ENCODE results near the gene KRT74. TPM values are rescaled to one million over a fixed set of nuclear protein-coding genes. Genes with fewer than 3 reads are reported as not detected.

KRT74 gene
- polyA plus RNA-seq, 3 donors = not detected

DNA sequence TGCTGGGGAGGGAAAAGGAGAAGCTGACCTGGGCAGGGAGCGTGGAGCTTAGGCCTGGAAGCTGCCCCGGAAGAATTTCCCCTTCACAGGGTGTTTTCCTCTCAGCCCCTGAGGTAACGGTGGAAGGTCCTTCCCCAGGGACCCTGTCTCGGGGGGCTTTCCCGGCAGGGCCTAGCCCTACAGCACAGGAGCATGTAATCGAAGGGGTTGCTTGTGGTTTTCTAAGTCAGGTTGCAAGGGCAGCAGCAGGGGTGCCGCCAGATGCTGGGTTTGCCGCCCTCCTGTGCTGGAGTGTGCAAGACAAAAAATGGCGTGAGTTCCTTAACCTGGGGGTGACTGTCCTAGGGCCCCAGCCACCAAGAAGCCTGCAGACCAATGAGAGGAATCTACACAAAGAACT lies 1.6 kb upstream of the KRT74 start:
- DNase-seq = no peak

GRCh38 chr12:52573306-52573705 lies 337 bp downstream of the KRT74 start:
- no peak for DNase-seq

GRCh38 chr12:52570511-52570910 lies 3.1 kb downstream of the KRT74 start:
- no peak for DNase-seq

DNA sequence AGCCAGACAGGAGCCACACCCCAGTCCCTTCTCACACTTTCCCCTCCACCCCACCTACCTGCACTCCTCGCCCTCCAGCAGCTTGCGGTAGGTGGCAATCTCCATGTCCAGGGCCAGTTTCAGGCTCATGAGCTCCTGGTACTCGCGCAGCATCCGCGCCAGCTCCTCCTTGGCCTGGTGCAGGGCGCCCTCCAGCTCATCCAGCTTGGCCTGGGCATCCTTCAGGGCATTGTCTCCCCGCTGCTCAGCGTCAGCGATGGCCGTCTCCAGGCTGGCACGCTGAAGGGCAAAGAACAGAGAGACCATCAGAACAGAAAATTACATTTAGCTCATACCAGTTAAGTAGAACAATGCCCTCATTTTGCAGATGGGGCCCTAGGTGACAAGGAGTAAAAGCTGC lies 5.5 kb downstream of the KRT74 start:
- DNase-seq = no peak

GRCh38 chr12:52566847-52567291 lies 6.8 kb downstream of the KRT74 start:
- DNase-seq = no peak

GRCh38 chr12:52564582-52564981 lies 9.1 kb downstream of the KRT74 start:
- DNase-seq = no peak

DNA sequence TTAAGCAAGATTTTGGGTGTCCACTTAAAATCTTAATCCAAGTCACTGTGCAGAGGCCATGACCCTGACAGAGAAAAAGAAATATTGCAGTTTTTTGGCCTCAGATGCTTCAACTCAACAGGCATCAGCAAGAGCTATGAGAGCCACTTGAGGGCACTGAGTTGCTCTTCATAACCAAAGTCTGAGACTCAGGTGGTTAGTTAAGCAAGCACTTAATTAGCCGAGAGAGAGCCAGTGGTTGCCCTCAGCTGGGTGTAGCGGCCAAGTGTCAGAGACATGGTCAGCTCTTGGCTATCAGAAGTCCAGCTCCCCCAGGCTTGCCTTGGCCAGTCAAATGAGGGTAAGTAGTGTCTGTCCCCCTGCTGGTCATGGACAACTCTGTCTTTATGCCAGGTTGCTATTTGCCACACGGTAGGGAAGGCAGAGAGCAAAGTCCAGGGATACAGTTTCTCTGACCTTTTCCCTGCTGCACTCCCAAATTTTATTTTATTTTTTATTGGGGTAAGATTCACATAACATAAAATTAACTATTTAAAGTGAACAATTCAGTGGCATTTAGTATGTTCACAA lies 11.7 kb downstream of the KRT74 start:
- no peak for DNase-seq

GRCh38 chr12:52559979-52560378 lies 13.7 kb downstream of the KRT74 start:
- no peak for DNase-seq

GRCh38 chr12:52558781-52559445 lies 14.7 kb downstream of the KRT74 start:
- DNase-seq = no peak

- DNase-seq = no peak
Measured at GRCh38 chr12:52557476-52557875, 16.2 kb downstream of the KRT74 start.

- DNase-seq = no peak
Measured at GRCh38 chr12:52555577-52555976, 18.1 kb downstream of the KRT74 start.

GRCh38 chr12:52552681-52553195 lies 20.9 kb downstream of the KRT74 start, which contains the start of gene KRT71:
KRT71 (minus strand) TSS chr12:52553145; CDS start chr12:52553077, 68 bp downstream.
- no peak for DNase-seq

DNA sequence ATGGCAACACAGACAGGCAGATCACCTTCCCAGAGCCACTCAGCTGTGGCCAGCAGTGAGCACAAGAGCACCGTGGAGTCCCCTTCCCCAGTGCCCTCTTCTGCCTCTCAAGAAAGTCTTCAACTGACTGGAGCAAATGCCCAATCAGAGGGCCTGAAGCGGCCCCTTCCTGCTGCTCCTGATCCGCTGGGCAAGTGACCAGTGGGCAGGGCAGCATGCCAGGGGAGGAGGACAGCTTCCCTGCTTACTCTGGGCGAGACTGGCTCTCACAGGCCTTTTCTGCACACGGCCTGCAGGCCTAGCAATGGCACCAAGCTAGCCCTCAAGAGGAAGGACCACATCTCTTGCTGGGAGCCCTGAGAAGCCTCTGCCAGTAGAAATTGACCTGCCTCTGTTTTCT lies 21.6 kb downstream of the KRT74 start:
- no peak for DNase-seq

- no peak for DNase-seq
Measured at GRCh38 chr12:52551216-52551865, 22.3 kb downstream of the KRT74 start.

DNA sequence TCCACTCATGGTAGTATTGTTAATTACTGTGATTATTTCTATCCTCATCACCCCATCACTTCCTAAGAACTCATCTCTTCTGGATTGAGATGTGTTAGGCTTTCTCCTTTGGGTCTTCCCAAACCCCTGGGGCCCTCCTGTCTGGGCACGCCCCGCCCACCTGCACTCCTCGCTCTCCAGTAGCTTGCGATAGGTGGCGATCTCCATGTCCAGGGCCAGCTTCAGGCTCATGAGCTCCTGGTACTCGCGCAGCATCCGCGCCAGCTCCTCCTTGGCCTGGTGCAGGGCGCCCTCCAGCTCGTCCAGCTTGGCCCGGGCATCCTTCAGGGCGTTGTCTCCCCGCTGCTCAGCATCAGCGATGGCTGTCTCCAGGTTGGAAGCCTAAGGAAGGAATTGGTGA lies 27.5 kb downstream of the KRT74 start:
- no peak for DNase-seq

DNA sequence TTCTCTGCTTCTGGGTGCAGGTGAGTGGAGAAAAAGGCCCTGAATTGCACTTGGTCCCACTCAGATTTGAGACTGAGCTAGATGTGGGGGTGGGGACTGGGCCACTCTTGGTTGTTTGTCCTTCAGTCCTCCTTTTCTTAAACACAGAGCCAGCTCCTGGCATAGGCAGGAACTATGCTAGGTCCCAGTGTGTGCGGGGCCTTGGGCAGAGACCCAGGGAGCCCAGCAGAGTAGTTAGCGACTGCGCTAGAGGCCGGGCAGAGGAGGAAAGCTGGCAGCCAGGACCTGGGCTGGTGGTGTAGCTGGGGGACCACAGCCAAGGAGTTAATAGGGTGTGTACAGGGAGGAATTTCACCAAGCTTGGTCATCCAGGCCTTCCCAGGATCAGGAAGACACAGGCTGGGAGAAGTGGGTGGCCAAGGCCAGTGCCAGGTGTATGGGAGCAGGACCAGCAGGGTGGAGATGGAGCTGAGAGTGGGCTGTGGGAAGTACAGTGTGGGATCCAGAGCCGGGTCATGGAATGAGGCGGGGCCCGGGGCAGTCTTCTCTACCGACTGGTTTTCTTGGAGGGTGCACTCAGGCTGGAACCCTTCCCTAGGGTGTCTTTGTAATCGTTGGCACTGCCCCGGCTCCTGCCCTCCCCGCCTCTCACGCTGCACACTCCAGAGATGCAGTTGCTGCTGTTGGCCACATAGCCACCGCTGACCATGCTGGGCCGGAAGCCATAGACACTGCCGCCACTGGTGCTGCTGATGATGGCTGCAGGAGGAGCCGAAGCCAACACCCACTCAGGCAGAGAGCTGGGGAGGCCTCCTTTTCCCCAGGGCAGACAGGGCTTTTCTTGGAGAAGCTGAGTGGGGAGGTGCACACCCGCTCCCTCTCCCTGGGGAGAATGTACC lies 29.4 kb downstream of the KRT74 start:
- no peak for DNase-seq

DNA sequence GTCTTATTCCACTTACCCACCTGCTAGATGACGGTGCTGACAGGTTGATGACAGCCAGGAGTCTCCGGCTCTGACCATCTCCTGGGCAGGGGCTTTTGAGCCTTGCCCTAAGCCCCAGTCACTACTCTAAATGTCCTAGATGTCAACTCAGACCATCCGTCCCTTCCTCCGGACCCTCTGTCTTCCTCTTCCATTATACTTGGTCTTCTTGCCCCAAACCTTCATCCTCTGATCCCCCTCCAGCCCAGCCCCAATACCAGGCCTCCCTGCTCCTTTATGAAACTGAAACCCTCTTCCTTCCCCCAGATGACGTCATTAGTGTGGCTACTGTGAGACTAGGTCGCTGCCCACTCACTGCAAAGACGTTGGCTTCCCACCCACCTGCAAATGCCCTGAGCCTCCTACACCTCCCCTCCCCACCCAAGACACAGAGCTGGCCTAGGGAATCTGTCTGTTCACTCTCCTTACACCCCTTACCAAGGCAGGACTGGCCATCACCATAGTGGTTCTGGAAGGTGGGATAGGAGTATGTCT lies 30.8 kb downstream of the KRT74 start:
- no peak for DNase-seq

- DNase-seq = no peak
Measured at GRCh38 chr12:52542157-52542556, 31.5 kb downstream of the KRT74 start.

DNA sequence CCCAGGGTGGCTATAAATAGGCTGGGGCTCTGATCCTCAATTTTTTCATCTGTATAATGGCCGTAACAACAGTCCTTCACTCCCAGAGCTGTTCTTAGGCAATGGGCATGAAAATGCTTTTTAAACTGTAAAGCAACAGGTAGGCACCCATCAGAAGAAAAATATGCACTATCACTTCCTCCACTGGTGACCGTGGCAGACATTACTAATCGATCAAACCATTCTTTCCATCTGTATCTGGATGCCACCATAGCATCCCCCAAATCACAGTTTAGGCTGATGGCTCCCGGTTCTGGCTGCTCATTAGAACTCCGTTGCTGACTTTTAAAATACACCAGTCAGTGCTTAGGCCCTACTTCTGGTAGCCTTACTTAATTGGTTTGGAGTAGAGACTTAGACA lies 31.9 kb downstream of the KRT74 start:
- no peak for DNase-seq

DNA sequence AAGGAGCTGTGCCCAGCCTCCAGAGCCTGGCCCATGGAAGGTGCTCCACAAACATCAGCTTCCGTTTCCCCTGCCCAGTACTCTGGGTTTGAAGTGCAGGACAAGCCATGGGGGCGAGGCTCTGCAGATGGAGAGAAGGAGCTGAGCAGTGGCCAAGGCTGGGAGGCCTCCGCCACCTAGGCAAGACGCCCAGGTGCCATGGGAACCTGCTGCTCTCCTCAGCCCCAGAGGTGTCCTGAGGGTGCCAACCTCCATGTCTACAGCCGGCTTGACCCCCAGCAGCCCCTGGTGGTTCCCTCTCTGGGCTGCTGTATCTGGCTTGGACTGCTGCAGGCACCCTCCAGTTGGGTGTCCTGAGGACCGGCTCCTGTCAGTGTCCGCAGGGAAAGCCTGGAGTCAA lies 33.1 kb downstream of the KRT74 start:
- DNase-seq = no peak

GRCh38 chr12:52539821-52540173 lies 33.8 kb downstream of the KRT74 start:
- no peak for DNase-seq
